Breast epithelium (tissue), 4 donors: ENCODE measurements around the gene UBE2C. TPM values are rescaled to one million over a fixed set of nuclear protein-coding genes. Genes with fewer than 3 reads are reported as not detected.

ENCODE experiments used
- DNase-seq, 2 donors: peaks; one replicate each; pipeline ENCODE4 v3.0.0-alpha.2; 2019; ENCODE audit warnings: low spot score in 2 of 2
- H3K27ac ChIP-seq, 2 donors: fragments of 200-600 bp; sonication (generic) in 1 of 2; one replicate each; pipeline ENCODE4 v1.5.1; 2016 to 2019; ENCODE audit warnings: mild to moderate bottlenecking in 1 of 2
- H3K27me3 ChIP-seq, 2 donors: fragments of 200-600 bp; sonication (generic) in 1 of 2; one replicate each; pipeline versions ENCODE4 v1.5.1 to v1.6.0; 2017 to 2019; ENCODE audit warnings: control low read depth in 1 of 2, mild to moderate bottlenecking in 1 of 2
- H3K36me3 ChIP-seq: fragments of 200-600 bp; one replicate; pipeline ENCODE4 v1.5.1; 2019
- H3K4me1 ChIP-seq, 2 donors: fragments of 200-600 bp; sonication (generic); one replicate each; pipeline ENCODE4 v1.5.1; 2016 to 2019; ENCODE audit warnings: control low read depth in 1 of 2
- H3K4me3 ChIP-seq, 3 donors: fragments of 200-600 bp; sonication (generic); 1 replicate in 2 of 3; 2 replicates in 1 of 3; pipeline ENCODE4 v1.5.1; 2016 to 2019; ENCODE audit warnings: mild to moderate bottlenecking in 3 of 3, moderate library complexity in 2 of 3
- H3K9me3 ChIP-seq, 2 donors: fragments of 200-600 bp; sonication (generic) in 1 of 2; one replicate each; pipeline ENCODE4 v1.5.1; 2016 to 2019; ENCODE audit warnings: control low read depth in 1 of 2
- CTCF ChIP-seq, 3 donors: fragments of 450-650 bp; IDR thresholded peaks; one replicate each; pipeline ENCODE4 v1.5.1; 2016 to 2017; ENCODE audit warnings: antibody characterized with exemption in 3 of 3, mild to moderate bottlenecking in 3 of 3, moderate library complexity in 3 of 3
- POLR2A ChIP-seq: fragments of 450-650 bp; IDR thresholded peaks from one replicate; pipeline ENCODE4 v1.6.1; 2016; ENCODE audit warnings: antibody characterized with exemption, mild to moderate bottlenecking, moderate library complexity
- POLR2AphosphoS5 ChIP-seq, 3 donors: sonication (generic); formaldehyde crosslinking; IDR thresholded peaks; one replicate each; pipeline ENCODE4 v1.6.1; 2017; ENCODE audit warnings: antibody characterized with exemption in 3 of 3
- intact Hi-C: fragments of 100-400 bp; cut with DNase I; formaldehyde crosslinking; loops from one replicate; pipeline ENCODE4 v1.15.1; 2023; ENCODE audit warnings: low total_unique reads
- total RNA-seq, 3 donors: library from RNA; depleted of rRNA; stranded (reverse); fragments of >200 nt; gene quantifications; one replicate each; pipeline ENCODE4 v1.1.0, GENCODE V29; 2016

The UBE2C gene
- total RNA-seq, 3 donors from 2014 or later: 0.98 to 5.9 (median 1.2) TPM

- intact Hi-C loops: no loop called here
- H3K36me3 ChIP-seq: peaks cover 4% of the 10 kb centered on the region
- no peak overlapping the region for H3K27ac ChIP-seq
Measured at GRCh38 chr20:45843506-45843905, 31.1 kb downstream of the UBE2C start.

GRCh38 chr20:45845452-45845851 is 33.0 kb downstream of the UBE2C start:
- Histone ChIP-seq H3K36me3 (no peaks in the 10 kb centered on the region), H3K27ac (no peak overlapping the region), H3K27me3 (no peaks in the 10 kb centered on the region), H3K4me3 (no peak overlapping the region), H3K9me3 (no peaks in the 10 kb centered on the region), H3K4me1 (no peaks in the 10 kb centered on the region)
- intact Hi-C loops: no loop called here
- no peak for DNase-seq
- TF ChIP-seq CTCF (IDR thresholded peaks at IDR 0.05) (no peak), POLR2A (no peak), POLR2AphosphoS5 (IDR thresholded peaks at IDR 0.05) (no peak)

More at GRCh38 chr20:45843506-45843905, 31.1 kb downstream of the UBE2C start:
- Histone ChIP-seq H3K4me3 (no peak overlapping the region), H3K4me1 (no peaks in the 10 kb centered on the region), H3K9me3 (no peaks in the 10 kb centered on the region), H3K27me3 (no peaks in the 10 kb centered on the region)
- no peak for TF ChIP-seq CTCF (IDR thresholded peaks at IDR 0.05)
- no peak for TF ChIP-seq POLR2AphosphoS5 (IDR thresholded peaks at IDR 0.05)
- TF ChIP-seq POLR2A: no peak
- no peak for DNase-seq

GRCh38 chr20:45848421-45848820 is 36.0 kb downstream of the UBE2C start:
- Histone ChIP-seq H3K9me3 (no peaks in the 10 kb centered on the region), H3K4me3 (no peak overlapping the region), H3K27me3 (no peaks in the 10 kb centered on the region), H3K36me3 (no peaks in the 10 kb centered on the region), H3K4me1 (no peaks in the 10 kb centered on the region), H3K27ac (no peak overlapping the region)
- no peak for DNase-seq
- TF ChIP-seq POLR2A (no peak), CTCF (IDR thresholded peaks at IDR 0.05) (no peak), POLR2AphosphoS5 (IDR thresholded peaks at IDR 0.05) (no peak)
- intact Hi-C loops: no loop called here

GRCh38 chr20:45848969-45849582 is 36.6 kb downstream of the UBE2C start:
- no peaks in the 10 kb centered on the region for H3K36me3 ChIP-seq
- H3K4me3 ChIP-seq: no peak overlapping the region
- intact Hi-C loops: no loop called here
- no peaks in the 10 kb centered on the region for H3K4me1 ChIP-seq
- no peak for DNase-seq
- no peaks in the 10 kb centered on the region for H3K9me3 ChIP-seq
- TF ChIP-seq POLR2A (no peak), CTCF (IDR thresholded peaks at IDR 0.05) (no peak), POLR2AphosphoS5 (IDR thresholded peaks at IDR 0.05) (no peak)
- no peak overlapping the region for H3K27ac ChIP-seq
- H3K27me3 ChIP-seq: no peaks in the 10 kb centered on the region

GRCh38 chr20:45850238-45850637 is 37.8 kb downstream of the UBE2C start:
- DNase-seq: no peak
- Histone ChIP-seq H3K27me3 (no peaks in the 10 kb centered on the region), H3K4me3 (no peak overlapping the region), H3K36me3 (no peaks in the 10 kb centered on the region), H3K4me1 (peaks cover 0 to 5% of the 10 kb centered on the region in 2 donors), H3K27ac (no peak overlapping the region), H3K9me3 (no peaks in the 10 kb centered on the region)
- TF ChIP-seq CTCF (IDR thresholded peaks at IDR 0.05) (no peak), POLR2A (no peak), POLR2AphosphoS5 (IDR thresholded peaks at IDR 0.05) (no peak)
- intact Hi-C loops: no loop called here
